ENCODE measurements around the gene GPR143.

GPR143 gene

GRCh38 chrX:9678215-9678965 lies 87.3 kb downstream of the GPR143 start:
- no peak for TF ChIP-seq POLR2AphosphoS5 (IDR thresholded peaks at IDR 0.05; ENCODE audit: low read depth, low read length)
- TF ChIP-seq FOXP2 (optimal IDR thresholded peaks at IDR 0.05; ENCODE audit: borderline replicate concordance, extremely low read depth, extremely low read length, insufficient read depth) = no peak
- TF ChIP-seq TAF1 (IDR thresholded peaks at IDR 0.05; ENCODE audit: borderline replicate concordance, insufficient read depth, low read length) = no peak
- no peak for TF ChIP-seq SIN3A (IDR thresholded peaks at IDR 0.05; ENCODE audit: borderline replicate concordance, insufficient read depth, low read length)
- TF ChIP-seq, protein P1, sequence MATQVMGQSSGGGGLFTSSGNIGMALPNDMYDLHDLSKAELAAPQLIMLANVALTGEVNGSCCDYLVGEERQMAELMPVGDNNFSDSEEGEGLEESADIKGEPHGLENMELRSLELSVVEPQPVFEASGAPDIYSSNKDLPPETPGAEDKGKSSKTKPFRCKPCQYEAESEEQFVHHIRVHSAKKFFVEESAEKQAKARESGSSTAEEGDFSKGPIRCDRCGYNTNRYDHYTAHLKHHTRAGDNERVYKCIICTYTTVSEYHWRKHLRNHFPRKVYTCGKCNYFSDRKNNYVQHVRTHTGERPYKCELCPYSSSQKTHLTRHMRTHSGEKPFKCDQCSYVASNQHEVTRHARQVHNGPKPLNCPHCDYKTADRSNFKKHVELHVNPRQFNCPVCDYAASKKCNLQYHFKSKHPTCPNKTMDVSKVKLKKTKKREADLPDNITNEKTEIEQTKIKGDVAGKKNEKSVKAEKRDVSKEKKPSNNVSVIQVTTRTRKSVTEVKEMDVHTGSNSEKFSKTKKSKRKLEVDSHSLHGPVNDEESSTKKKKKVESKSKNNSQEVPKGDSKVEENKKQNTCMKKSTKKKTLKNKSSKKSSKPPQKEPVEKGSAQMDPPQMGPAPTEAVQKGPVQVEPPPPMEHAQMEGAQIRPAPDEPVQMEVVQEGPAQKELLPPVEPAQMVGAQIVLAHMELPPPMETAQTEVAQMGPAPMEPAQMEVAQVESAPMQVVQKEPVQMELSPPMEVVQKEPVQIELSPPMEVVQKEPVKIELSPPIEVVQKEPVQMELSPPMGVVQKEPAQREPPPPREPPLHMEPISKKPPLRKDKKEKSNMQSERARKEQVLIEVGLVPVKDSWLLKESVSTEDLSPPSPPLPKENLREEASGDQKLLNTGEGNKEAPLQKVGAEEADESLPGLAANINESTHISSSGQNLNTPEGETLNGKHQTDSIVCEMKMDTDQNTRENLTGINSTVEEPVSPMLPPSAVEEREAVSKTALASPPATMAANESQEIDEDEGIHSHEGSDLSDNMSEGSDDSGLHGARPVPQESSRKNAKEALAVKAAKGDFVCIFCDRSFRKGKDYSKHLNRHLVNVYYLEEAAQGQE (IDR thresholded peaks at IDR 0.05; ENCODE audit: insufficient read depth in 1 of 2, low read depth in 2 of 2, low read length in 2 of 2) = no peak

DNA sequence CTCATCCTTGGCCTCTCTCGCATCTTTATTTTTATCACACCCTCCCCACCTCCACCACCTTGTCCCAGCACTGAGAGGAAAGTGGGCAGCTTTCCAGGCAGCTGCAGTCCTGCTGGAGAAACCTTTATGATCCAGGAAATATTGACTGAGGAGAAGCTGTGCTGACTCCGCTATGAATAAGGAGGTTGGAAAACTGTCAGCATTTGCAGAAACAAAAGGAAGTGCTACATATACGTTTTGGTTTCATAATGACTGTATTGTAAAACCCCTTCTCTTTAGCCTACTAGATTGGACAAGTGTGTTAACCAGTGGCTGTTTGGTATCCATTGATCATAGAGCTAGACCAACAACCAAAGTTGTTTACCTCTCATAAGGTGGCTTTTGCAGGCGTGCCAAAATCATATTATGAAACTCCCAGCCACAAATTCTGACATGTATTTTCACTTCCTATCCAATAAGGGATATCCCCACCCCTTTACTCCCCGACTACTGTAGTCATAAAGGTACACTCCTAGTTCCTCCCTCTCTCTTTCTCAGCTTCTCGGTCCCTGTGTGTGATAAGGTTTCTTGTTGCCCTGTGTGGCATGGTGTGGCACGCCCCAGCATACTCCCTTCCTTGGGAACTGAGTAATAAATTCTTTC lies 88.4 kb downstream of the GPR143 start:
- TF ChIP-seq FOXP2 (optimal IDR thresholded peaks at IDR 0.05; ENCODE audit: borderline replicate concordance, extremely low read depth, extremely low read length, insufficient read depth) (no peak), SIN3A (IDR thresholded peaks at IDR 0.05; ENCODE audit: borderline replicate concordance, insufficient read depth, low read length) (no peak)

DNA sequence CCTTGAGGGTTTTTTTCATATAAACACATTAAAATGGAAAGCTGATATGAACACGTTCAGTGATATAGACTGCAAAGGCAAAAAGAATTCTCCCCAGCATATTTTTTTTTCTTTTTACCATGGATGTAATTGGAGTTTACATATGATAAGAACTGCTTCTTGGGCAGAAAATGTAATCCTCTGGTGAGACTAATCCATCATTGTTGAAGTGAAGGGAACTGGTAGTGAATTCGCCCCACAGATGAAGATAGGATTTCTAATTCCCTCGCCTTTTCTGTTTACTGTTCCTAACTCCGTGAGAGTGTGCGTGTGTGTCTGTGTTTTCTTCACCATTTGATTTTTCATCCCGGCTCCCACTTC lies 88.9 kb downstream of the GPR143 start:
- TF ChIP-seq FOXP2 (optimal IDR thresholded peaks at IDR 0.05; ENCODE audit: borderline replicate concordance, extremely low read depth, extremely low read length, insufficient read depth) = no peak
- TF ChIP-seq SIN3A (IDR thresholded peaks at IDR 0.05; ENCODE audit: borderline replicate concordance, insufficient read depth, low read length) = no peak
- TF ChIP-seq, protein P1 (IDR thresholded peaks at IDR 0.05; ENCODE audit: insufficient read depth in 1 of 2, low read depth in 2 of 2, low read length in 2 of 2) = no peak
- TF ChIP-seq POLR2AphosphoS5 (IDR thresholded peaks at IDR 0.05; ENCODE audit: low read depth, low read length) = no peak
- TF ChIP-seq TAF1 (IDR thresholded peaks at IDR 0.05; ENCODE audit: borderline replicate concordance, insufficient read depth, low read length) = no peak

- TF ChIP-seq POLR2AphosphoS5 (IDR thresholded peaks at IDR 0.05; ENCODE audit: low read depth, low read length) (no peak), FOXP2 (optimal IDR thresholded peaks at IDR 0.05; ENCODE audit: borderline replicate concordance, extremely low read depth, extremely low read length, insufficient read depth) (no peak), TAF1 (IDR thresholded peaks at IDR 0.05; ENCODE audit: borderline replicate concordance, insufficient read depth, low read length) (no peak), SIN3A (IDR thresholded peaks at IDR 0.05; ENCODE audit: borderline replicate concordance, insufficient read depth, low read length) (no peak)
- TF ChIP-seq, protein P1 (IDR thresholded peaks at IDR 0.05; ENCODE audit: insufficient read depth in 1 of 2, low read depth in 2 of 2, low read length in 2 of 2) = no peak
Observed at GRCh38 chrX:9676306-9676705, 89.3 kb downstream of the GPR143 start.

All from PFSK-1 (cell line).